22Rv1 (cell line): ENCODE measurements around the gene RAD54L.

Experiments used
- CTCF ChIP-seq: fragments of 450-650 bp; IDR thresholded peaks from 2 replicates; pipeline ENCODE4 v1.5.1; 2017; ENCODE audit warnings: mild to moderate bottlenecking
- ZFX ChIP-seq: fragments of 450-650 bp; IDR thresholded peaks from 2 replicates; pipeline ENCODE4 v1.6.1; 2017; ENCODE audit warnings: antibody characterized with exemption, borderline replicate concordance

- TF ChIP-seq CTCF (no peak), ZFX (no peak)
Observed at GRCh38 chr1:46224966-46225365, 22.6 kb upstream of the RAD54L start.
